NCI-H146 treated with DMSO at 0.1 percent for 48 hours (cell line): ENCODE results near the gene RPRD1B.
"Not testable (repeated sequence)": the region's sequence is repeated elsewhere in the genome, so short reads cannot be mapped to it uniquely, and the experiment has no call there.

Source experiments
- DNase-seq: peaks from one replicate; lab custom pipeline; 2025; ENCODE audit not compliant: unreplicated experiment; lab: John Stamatoyannopoulos, UW

Gene RPRD1B

GRCh38 chr20:38001173-38001875 lies 32.2 kb upstream of the RPRD1B start:
- no peak for DNase-seq

- DNase-seq: no peak
Observed at GRCh38 chr20:38001981-38002380, 31.6 kb upstream of the RPRD1B start.

- no peak for DNase-seq
Observed at GRCh38 chr20:38002422-38002821, 31.1 kb upstream of the RPRD1B start.

- no peak for DNase-seq
Observed at GRCh38 chr20:38004416-38004815, 29.1 kb upstream of the RPRD1B start.

- DNase-seq: no peak
Observed at GRCh38 chr20:38005903-38006302, 27.6 kb upstream of the RPRD1B start.

- no peak for DNase-seq
Observed at GRCh38 chr20:38007526-38007925, 26.0 kb upstream of the RPRD1B start.

GRCh38 chr20:38008233-38008944 lies 25.2 kb upstream of the RPRD1B start:
- DNase-seq: no peak

- not testable (repeated sequence) for DNase-seq
Observed at GRCh38 chr20:38009416-38009815, 24.1 kb upstream of the RPRD1B start.

- no peak for DNase-seq
Observed at GRCh38 chr20:38011696-38012095, 21.9 kb upstream of the RPRD1B start.

- no peak for DNase-seq
Observed at GRCh38 chr20:38012332-38012731, 21.2 kb upstream of the RPRD1B start.

- DNase-seq: no peak
Observed at GRCh38 chr20:38013887-38014286, 19.7 kb upstream of the RPRD1B start.

GRCh38 chr20:38017959-38018358 lies 15.6 kb upstream of the RPRD1B start:
- DNase-seq: no peak

GRCh38 chr20:38018385-38018784 lies 15.2 kb upstream of the RPRD1B start:
- no peak for DNase-seq

GRCh38 chr20:38021087-38021772 lies 12.3 kb upstream of the RPRD1B start:
- no peak for DNase-seq

- DNase-seq: no peak
Observed at GRCh38 chr20:38023181-38024001, 10.2 kb upstream of the RPRD1B start.

GRCh38 chr20:38024496-38024895 lies 9.1 kb upstream of the RPRD1B start:
- no peak for DNase-seq

GRCh38 chr20:38029453-38029852 lies 4.1 kb upstream of the RPRD1B start:
- DNase-seq: no peak

- no peak for DNase-seq
Observed at GRCh38 chr20:38031957-38032356, 1.6 kb upstream of the RPRD1B start.

GRCh38 chr20:38032585-38033329 lies 789 bp upstream of the RPRD1B start:
- peak; percentile 50 for DNase-seq

- no peak for DNase-seq
Observed at GRCh38 chr20:38034108-38034649, 633 bp downstream of the RPRD1B start.
